GM12874 (cell line): Measurements from ENCODE around the gene PPM1E.

Experiments
- CTCF ChIP-seq: IDR thresholded peaks from 2 replicates; pipeline ENCODE4 v1.5.1; 2011; ENCODE audit warnings: low read depth, mild to moderate bottlenecking, control low read depth, low read length, moderate library complexity; ENCODE audit not compliant: insufficient read depth

The PPM1E gene

GRCh38 chr17:58944166-58944565 lies 188.5 kb downstream of the PPM1E start:
- TF ChIP-seq CTCF, result no peak

GRCh38 chr17:58947411-58947810 lies 191.8 kb downstream of the PPM1E start:
- TF ChIP-seq CTCF, result no peak

- no peak for TF ChIP-seq CTCF
Measured at GRCh38 chr17:58947824-58948223, 192.2 kb downstream of the PPM1E start.

GRCh38 chr17:58956997-58957724 lies 201.5 kb downstream of the PPM1E start:
- no peak for TF ChIP-seq CTCF

GRCh38 chr17:58960068-58960467 lies 204.4 kb downstream of the PPM1E start:
- peak; percentile 22; the same call in 1 of the 2 replicates for TF ChIP-seq CTCF

- no peak for TF ChIP-seq CTCF
Measured at GRCh38 chr17:58965221-58965620, 209.6 kb downstream of the PPM1E start.

GRCh38 chr17:58966208-58966607 lies 210.6 kb downstream of the PPM1E start:
- TF ChIP-seq CTCF, result no peak
